Stimulated activated CD8-positive, alpha-beta memory T cell treated with anti-CD3 and anti-CD28 coated beads, Interleukin-7, amount 100 ng/mL, for 4 hours (primary cell): Measurements from ENCODE around the gene SEMA3D.

Source experiments
- DNase-seq, 2 donors: peaks; one replicate each; pipeline ENCODE4 v3.0.0-alpha.2; 2020; ENCODE audit warnings: low read depth in 2 of 2

SEMA3D gene

DNA sequence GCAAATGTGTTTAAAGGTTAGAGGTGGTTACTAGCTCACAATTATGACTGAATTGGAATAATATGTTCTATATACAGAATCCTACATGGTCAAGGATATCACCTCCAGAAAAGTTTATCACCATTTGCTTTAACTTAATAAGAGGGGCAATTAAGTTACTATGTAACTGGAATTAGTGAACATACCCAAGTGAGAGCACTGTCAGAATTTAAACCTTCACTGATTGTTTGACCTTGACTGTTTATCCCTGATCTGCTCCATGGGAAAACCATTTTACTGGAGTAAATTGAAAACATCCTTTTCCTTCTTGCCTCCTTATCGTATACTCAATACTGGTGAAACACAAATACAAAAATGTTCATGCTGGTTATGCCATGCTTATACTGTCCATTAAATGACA lies 107.4 kb downstream of the SEMA3D start:
- DNase-seq = no peak

DNA sequence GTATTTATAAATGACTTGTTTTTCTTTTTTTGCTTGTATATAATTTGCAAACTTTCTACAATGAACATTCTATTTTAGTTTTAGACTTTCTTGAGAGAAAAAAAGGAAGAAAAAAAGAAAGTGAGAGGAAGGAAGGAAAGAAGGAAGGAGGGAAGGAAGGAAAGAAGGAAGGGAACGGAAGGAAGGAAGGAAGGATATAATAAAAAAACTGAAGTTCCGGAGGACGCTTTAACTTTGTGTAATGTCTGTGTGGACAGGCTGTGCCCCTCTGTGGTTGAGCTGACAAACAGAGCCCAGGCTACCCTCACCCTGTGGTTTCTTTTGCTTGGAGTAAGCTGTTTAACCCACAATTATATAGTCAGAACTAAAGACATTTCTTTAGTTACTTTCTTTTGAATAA lies 108.7 kb downstream of the SEMA3D start:
- DNase-seq = no peak

DNA sequence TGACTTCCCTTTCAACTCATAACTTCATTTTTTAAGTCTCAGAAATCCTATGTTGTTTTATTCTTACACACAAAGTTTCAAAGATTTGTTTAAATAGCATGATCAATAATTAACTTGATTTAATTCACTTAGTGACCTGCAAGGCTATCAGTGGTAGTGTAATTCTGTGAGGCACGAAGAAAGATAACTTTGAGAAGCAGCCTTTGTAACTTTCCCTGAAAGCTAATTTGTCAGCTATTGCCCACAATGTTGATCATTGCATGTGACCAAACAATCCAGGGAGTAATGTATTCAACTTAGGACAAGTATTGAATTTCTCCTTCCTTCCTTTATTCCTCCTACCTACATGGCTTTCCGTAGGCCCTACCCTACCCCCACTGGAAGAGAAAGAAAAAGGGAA lies 111.0 kb downstream of the SEMA3D start:
- DNase-seq = no peak

DNA sequence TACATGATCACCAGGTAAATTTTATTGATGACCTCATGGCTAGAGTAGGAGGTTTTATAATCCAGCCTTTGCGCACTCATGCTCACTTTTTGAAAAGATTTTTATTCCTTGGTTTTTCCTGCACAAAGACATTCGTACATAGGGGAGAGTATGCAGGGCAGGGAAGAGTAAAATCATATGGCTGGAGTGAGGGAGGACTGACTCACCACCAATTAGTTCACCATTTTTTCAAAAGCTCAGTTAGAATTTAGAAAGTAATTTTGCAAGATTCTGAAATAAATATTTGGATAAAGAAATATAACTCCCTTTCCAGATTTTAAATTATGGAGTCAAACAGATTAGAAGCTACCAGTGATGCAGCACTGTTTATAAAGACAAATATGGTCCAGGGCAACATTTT lies 111.9 kb downstream of the SEMA3D start:
- DNase-seq = no peak

DNA sequence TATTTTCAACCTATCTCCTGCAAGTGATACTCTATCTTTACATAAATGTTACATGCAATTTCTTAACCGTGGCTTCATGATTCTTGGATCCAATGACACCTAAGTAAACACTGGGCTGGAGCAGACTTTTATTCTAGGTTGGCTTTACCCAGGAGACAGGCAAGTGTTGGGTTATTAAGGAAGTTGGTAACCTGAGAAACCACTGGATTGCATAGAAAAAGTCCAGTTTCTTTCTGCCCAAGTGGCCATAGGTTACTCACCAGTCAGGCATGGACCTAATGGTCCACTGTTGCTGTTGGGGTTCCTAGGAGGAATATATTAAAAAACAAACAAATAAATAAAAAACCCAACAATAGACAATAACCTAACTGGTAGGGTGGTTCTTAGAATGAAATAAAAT lies 112.8 kb downstream of the SEMA3D start:
- no peak for DNase-seq

DNA sequence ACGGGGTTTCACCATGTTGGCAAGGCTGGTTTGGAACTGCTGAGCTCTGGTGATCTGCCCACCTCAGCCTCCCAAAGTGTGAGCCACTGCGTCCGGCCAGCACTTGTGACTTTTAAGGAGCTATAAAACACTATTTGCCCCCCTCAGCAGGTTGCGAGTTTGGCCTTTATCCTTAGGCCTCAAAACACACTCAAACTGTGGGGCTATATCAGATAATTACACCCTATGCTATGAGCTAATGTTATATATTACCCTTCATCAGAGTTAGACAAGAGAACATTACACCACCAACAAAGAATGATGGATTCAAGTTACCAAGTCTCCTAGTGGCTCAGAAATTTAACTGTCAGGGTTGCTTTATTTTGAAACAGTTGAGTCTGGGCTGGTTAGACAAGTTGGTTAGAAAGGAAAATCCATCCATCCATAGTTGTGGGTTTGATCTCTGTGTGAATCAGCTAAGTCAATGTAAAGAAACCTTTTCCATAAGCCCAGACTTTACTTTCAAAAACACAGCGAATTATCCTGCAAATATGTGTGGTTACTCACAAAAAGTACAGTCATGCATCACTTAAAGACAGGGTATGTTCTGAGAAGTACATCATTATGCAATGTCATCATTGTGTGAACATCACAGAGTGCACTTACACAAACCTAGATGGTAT lies 115.8 kb downstream of the SEMA3D start:
- no peak for DNase-seq

DNA sequence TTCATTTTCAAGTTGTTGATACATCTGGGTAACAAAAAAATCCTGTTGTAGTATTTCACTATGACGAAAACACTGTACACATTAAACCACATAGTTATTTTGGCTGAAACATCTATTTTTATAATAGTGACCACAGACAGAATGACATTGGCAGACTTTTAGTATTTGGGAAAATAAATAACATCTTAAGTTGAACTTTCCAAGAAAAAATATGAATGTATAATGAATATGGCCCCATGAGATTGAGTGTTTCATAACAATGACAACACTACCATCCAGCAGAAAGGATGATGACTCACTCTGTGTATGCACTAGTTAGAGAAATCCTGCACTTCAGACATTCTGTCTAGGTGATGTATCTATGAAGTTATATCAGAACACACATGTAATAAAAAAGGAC lies 118.1 kb downstream of the SEMA3D start:
- DNase-seq = no peak

DNA sequence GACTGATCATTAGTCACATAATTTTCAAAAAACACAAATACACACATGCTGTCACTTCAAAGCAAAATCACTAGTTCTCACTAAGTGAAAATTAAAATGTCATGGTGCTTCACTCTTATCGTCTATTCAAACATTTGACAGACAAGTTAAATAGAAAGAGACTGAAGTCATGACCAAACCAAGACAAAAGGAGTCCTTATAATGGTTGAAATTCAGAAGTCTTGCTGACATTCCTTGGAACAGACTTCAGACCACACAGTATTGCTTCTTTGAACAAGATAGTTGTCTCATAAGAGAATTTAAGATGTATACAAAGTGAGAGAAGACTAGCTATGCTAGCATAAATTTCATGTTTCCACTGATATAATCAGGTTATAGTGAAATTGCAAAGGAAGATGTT lies 119.5 kb downstream of the SEMA3D start:
- DNase-seq = no peak

DNA sequence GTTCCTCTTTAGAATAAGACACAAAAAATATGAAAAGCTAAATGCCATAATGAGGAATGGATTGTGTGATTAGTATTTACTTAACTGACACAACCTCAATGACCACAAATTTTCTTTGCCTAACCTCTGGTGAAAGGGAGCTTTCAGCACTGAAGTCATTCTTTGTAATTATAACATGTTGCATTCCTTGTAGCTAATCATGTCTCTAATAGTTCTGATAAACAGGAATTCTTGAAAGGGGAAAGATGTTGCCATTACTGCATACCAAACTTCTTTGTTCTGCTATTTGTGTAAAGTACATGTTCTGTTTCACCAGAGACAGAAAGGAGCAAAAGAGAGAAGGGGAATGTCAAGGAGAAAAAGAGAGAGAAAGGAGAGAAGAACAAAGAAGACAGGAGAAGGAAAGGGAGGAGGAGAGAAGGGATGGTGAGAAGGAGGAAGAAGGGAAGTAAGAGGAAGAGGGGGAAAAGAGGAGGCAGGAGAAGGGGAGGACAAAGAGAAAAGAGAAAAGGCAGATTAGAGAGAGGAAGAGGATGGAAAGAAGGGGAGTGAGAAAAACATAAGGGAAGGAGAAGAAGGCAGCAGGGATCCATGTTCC lies 120.9 kb downstream of the SEMA3D start:
- no peak for DNase-seq

DNA sequence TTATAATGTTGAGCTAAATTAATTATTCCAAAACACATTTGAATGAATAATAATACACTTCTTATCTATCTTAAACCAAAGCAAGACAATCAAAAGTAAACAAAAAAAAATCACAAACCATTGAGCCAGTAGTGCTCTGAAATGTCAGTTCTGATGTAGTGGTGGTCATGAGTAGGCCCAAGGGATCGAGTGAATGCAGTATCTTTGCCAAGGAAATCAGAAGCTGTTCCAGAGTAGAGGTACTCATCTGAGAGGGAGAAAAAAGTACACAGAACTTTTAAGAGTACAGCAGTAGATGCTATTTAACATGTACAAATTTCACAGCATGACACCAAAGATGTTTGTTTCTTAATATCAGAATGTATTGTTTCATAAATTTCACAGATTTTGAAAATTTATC lies 121.5 kb downstream of the SEMA3D start:
- no peak for DNase-seq

DNA sequence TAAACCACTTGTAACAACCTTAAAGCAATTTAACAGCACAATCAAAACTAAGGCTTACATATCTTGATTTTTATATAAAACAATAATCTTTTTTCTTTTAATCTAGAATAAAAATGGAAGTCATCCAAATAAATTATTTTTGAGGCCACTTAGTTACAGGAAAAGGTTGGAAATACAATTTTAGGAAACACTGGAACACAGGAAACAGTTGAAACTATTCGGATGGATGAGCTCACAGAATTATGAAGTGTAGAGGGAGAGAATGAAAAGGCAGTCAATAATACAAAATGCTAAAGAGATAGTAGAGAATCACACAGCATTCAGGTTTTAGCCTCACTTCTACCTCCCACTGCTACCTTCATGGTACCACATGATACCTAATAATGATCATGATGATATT lies 124.2 kb downstream of the SEMA3D start:
- DNase-seq = no peak

DNA sequence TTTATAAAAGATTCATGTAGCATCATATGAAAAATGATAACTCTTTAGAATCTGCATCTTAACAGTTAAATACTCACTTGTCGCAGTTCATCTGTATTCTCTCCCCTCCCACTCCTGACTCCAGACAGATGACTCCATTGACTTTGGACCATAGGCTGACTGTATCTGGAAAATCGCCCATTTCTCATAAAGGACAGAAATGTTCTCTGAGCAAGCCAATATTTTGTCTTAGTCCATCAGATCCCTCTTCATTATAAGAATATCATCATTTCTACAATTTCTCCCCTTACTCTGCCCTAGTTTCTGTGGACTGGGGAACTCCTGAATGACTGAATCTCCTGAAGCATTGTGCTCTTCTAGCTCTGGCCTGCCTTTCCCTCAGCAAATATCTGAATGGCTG lies 125.4 kb downstream of the SEMA3D start:
- DNase-seq = no peak

DNA sequence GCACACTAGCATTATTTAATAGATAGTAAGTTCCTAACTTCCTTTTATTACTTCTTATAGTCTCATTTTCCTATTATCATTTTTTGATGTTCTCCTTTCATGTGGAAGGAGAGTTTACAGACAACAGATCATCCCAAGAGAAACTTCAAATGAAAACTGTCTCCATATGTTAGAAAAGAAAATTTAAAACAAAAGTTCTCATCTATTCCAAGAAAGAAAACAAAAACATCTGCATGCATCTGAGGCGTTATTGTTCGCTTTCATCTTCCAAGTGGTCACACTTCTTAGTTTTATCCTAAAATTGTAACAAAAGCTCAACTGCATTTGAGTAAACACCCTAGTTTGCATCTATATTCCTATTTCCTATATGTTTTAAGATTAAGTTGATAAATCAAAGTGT lies 126.2 kb downstream of the SEMA3D start:
- DNase-seq = no peak

DNA sequence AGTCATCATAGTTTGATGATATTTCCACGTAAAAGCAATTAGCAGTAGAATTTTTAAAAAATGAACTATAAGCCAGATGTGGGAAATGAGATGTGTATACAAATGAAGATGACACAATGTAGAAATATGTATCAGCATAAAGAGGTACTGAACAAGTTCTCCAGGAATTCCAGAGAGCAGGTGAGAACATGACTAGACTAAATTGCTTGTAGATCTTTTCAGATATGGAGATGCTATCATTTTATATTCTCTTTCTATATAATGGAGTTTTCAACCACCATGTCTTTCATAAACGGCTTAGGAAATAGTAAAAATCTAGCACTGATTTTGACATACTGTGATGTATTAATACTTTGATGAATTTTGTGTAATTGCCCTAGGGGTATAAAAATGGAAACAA lies 130.9 kb downstream of the SEMA3D start:
- DNase-seq = no peak

DNA sequence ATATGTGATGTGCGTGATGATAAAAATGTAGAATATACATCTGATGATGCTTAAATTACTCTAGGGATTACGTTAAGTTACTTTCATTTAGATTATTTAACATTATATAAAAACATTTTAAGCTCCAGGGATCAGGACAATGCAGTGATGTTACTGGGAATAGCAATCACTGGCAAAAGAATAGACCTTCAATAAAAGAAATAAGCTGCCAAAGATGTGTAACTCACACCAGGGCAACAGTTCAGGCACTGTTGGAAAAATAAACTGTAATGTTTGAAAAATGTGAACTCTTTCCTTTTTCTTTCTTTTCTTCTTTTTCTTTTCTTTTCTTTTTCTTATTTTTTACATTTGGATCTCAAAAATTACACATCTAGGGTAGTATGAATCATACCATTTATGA lies 131.7 kb downstream of the SEMA3D start:
- DNase-seq = no peak

DNA sequence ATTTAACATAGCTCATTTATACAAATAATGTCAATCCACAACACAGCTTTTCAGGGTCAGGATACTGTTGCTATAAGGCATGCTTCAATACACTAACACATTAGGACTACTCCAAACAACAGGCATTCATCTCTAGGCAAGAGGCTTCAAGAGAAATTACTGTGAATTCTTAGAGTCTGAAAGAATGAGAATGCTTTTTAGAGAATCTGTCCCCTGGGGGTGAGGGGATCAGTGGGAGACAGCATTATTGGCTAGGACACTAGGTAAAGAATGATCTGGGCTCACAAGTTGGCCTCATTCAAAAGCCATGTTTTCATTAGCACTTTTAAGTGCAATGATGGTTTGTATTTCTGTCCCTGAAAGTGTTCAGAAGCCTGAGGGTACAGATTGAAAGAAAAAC lies 132.6 kb downstream of the SEMA3D start:
- DNase-seq = no peak

DNA sequence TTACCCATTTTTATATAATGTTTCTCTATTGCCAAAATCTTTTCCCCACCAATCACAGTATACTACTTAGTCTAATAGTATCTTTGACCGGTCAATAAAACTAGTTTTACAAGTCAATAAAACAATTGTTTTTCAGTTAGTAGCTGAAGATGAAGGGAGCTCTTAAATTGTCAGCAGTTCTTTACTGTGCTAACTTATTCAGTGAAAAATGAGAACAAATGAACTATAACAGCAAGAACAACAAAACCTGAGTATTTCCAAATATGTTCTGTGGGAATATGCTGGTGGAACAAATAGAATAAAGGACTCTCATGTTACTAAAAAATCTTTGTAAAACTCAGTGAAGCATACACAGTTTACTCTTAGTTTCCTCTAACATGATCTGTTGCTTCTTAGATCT lies 134.0 kb downstream of the SEMA3D start:
- no peak for DNase-seq

DNA sequence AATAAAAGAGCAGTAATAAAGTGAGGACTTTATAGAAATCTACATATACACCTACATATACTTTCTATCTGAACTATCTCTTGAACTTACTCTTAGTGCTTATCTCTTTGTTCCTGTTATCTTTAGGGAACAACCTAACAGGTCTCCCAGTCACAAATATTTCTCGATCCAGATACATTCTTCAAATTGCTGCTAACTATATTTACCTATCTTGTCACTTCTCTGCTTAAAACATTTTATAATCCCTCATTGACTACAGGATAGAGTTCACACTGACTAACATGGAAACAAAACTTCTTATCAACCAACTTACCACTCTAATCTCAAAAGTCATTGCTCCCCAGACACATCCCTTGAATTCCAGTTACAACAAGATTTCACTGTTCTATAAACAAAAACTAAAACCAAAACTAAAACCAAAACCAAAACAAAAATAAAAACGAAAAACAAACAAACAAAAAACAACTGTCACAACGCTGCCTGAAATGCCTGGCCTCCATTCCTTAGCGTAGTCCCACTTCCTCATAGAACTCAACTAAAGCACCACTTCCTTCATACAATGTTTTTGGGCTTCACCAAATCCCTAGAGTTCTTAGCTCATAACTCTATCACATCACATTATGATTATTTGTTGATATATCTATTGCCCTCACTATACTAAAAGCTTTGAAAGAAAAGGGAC lies 134.7 kb downstream of the SEMA3D start:
- no peak for DNase-seq

DNA sequence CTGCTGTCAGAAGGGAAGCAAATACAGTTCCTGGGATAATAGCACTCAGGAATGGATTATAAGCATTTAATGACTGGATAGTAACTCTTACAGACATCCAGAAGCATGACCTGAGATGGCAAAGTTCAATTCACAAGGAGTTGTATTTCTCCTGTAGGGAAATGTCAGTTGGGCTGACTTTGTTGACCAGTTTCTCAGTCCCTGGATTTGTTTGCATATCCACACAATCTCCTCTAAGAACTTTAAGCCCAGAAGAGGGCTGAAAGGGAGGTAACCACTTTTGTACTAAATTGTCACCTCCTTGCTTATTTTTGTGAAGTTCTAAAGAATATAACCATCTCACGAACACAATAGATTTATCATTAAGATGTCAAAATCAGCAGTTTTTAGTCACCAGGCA lies 140.3 kb downstream of the SEMA3D start:
- DNase-seq = no peak

DNA sequence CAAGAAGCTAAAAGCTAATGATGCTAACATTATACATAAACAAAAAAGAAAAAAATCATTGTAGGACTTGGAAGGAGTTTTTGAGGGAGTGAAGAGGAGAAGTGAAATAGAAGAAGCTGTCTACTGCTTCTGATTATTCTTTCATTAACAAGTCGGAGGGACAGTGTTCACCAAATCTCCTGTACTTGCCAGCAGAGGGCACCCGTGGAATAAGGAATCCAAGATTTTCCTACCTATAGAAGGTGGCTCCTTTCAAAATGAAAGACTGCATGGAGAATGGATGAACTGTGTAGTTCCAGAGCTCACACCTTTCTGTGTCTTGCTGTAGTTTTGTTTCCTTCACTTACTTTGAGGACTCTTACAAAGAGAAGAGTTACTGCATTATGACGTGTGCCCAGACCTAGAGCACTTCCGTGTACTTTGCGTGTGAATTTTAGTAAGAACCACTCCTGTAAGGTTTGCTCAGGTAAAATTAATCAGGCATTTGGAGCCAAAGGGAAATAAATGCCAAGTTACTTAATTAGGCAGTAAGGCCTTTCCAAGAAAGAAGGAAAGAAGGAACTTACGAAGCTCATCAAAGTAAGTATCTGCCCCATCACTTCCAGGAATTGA lies 145.1 kb downstream of the SEMA3D start:
- no peak for DNase-seq

DNA sequence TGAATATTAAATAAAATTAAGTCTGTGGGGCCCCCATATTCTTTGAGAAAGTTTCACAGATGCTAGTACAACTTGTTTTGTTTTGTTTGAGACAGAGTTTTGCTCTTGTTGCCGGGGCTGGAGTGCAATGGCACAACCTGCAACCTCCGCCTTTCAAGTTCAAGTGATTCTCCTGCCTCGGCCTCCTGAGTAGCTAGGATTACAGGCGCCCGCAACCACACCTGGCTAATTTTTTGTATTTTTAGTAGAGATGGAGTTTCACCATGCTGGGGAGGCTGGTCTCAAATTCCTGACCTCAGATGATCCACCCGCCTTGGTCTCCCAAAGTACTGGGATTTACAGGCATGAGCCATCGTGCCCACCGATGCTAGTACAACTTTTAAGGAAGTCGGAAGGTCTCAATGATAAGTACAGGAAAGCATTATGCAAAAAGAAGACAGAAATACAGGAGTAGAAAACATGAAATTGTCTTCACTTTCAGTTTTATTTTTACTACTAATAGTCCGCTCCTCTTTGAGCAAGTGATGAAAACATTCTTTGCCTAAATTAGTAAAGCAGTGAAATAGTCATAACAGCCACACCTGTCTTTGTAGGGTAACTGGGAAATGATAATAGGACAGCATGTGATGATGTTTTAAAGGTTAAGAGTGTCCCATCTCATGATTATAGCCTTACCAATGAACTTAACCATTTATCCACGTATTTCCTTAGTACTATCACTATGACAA lies 147.5 kb downstream of the SEMA3D start:
- no peak for DNase-seq

DNA sequence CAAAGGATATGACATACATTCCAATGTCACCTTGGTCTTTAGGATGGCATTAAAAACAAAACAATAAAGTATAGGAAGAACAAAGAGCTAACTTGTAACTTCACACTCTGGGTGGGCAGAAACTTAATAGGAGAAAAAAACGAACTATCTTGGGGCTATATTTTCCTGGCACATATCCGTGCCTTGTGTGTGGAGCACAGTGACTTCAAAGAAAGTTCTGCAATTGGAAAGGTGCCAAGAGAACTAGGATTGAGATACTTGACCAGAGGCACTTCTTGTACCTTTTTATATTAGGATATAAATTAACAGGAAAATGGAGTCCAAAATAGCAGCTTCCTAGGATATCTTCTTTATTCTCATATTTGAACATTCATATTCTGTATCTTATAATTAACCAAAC lies 148.4 kb downstream of the SEMA3D start:
- DNase-seq = no peak
